Stomach (tissue), 9 donors: ENCODE measurements around the gene DTD2. TPM values are rescaled to one million over a fixed set of nuclear protein-coding genes. Genes with fewer than 3 reads are reported as not detected.
A peak's percentile ranks its signal among the peaks of the same experiment; 100 is the strongest.

Experiments used
- DNase-seq, 2 donors: peaks; one replicate each; pipeline versions ENCODE4 v3.0.0 to v3.0.0-alpha.2; 2013 to 2019
- H3K27ac ChIP-seq, 5 donors: fragments of 200-600 bp in 4 of 5; sonication (generic) in 4 of 5; one replicate each; pipeline ENCODE4 v1.5.1; 2013 to 2019; ENCODE audit warnings: mild to moderate bottlenecking in 1 of 5, moderate library complexity in 1 of 5
- H3K27me3 ChIP-seq, 3 donors: fragments of 200-600 bp; sonication (generic); one replicate each; pipeline ENCODE4 v1.5.1; 2017 to 2019; ENCODE audit warnings: mixed run types in 1 of 3
- H3K36me3 ChIP-seq, 4 donors: fragments of 200-600 bp; sonication (generic); 1 replicate in 3 of 4; 2 replicates in 1 of 4; pipeline ENCODE4 v1.5.1; 2016 to 2019
- H3K4me1 ChIP-seq, 4 donors: fragments of 200-600 bp; sonication (generic); one replicate each; pipeline ENCODE4 v1.5.1; 2016 to 2019
- H3K4me3 ChIP-seq, 4 donors: fragments of 200-600 bp; sonication (generic) in 3 of 4; one replicate each; pipeline ENCODE4 v1.5.1; 2016 to 2019; ENCODE audit warnings: mild to moderate bottlenecking in 1 of 4
- H3K9me3 ChIP-seq, 4 donors: fragments of 200-600 bp; sonication (generic); one replicate each; pipeline ENCODE4 v1.5.1; 2016 to 2019
- CTCF ChIP-seq, 7 experiments: fragments of 450-650 bp in 4 of 7; fragments of 200-600 bp in 3 of 7; sonication (generic) in 3 of 7; IDR thresholded peaks; one replicate each; pipeline ENCODE4 v1.5.1; 2016 to 2019; ENCODE audit warnings: antibody characterized with exemption in 7 of 7, control low read depth in 2 of 7, mild to moderate bottlenecking in 1 of 7
- EP300 ChIP-seq: sonication (generic); formaldehyde crosslinking; IDR thresholded peaks from one replicate; pipeline ENCODE4 v1.6.1; 2017; ENCODE audit warnings: antibody characterized with exemption
- POLR2A ChIP-seq, 4 donors: fragments of 450-650 bp; IDR thresholded peaks; one replicate each; pipeline ENCODE4 v1.6.1; 2016; ENCODE audit warnings: antibody characterized with exemption in 4 of 4, control low read depth in 2 of 4, mild to moderate bottlenecking in 1 of 4, moderate library complexity in 1 of 4
- POLR2AphosphoS5 ChIP-seq, 3 donors: sonication (generic); formaldehyde crosslinking; IDR thresholded peaks; one replicate each; pipeline ENCODE4 v1.6.1; 2016; ENCODE audit warnings: antibody characterized with exemption in 3 of 3
- WGBS, 5 donors: extraction: QIAGEN DNeasy Blood & Tissue Kit in 3 of 5; methylation state at CpG; one replicate each; pipeline versions ENCODE4 v1.1.5 to v1.1.7; 2013 to 2018; 5-methylcytosine and 5-hydroxymethylcytosine counted together
- intact Hi-C: fragments of 100-400 bp; cut with DNase I; formaldehyde crosslinking; loops from one replicate; pipeline ENCODE4 v1.15.1; 2023; ENCODE audit warnings: low total_unique reads
- polyA plus RNA-seq, 3 donors: library from polyadenylated mRNA; stranded (reverse); fragments of 200-250 nt; gene quantifications; one replicate each; pipeline ENCODE4 v1.2.3, GENCODE V29; 2013
- total RNA-seq, 5 donors: library from RNA; depleted of rRNA; stranded (reverse); fragments of >200 nt; gene quantifications; one replicate each; pipeline versions ENCODE4 v1.1.0 to v1.2.3, GENCODE V29; 2014 to 2016
- donor health status: healthy with polysubstance abuse.
- donor health status: Bipolar disorder and iron deficiency.
- donor health status: healthy.

The DTD2 gene
- total and polyA plus RNA-seq, 8 donors: 2.9 to 32.1 (median 11.6) TPM

GRCh38 chr14:31435276-31435675 lies 22.0 kb downstream of the DTD2 start:
- Histone ChIP-seq H3K4me1 (peaks cover 0 to 6% (median 0%) of the 10 kb centered on the region in 4 donors), H3K4me3 (no peak overlapping the region), H3K36me3 (no peaks in the 10 kb centered on the region), H3K27me3 (no peaks in the 10 kb centered on the region), H3K27ac (peak overlapping the region in 1 of 5 donors; percentile 1), H3K9me3 (no peaks in the 10 kb centered on the region)
- TF ChIP-seq POLR2AphosphoS5 (IDR thresholded peaks at IDR 0.05): no peak
- no peak for TF ChIP-seq POLR2A (IDR thresholded peaks at IDR 0.05)
- no peak for TF ChIP-seq CTCF (IDR thresholded peaks at IDR 0.05)
- intact Hi-C loops: no loop called here
- peak in 1 of 2 donors; percentile 17 for DNase-seq

- TF ChIP-seq POLR2AphosphoS5 (IDR thresholded peaks at IDR 0.05) (no peak), POLR2A (IDR thresholded peaks at IDR 0.05) (no peak), EP300 (no peak), CTCF (IDR thresholded peaks at IDR 0.05) (no peak)
- H3K4me3 ChIP-seq: no peak overlapping the region
Observed at GRCh38 chr14:31430634-31431264, 26.6 kb downstream of the DTD2 start.

GRCh38 chr14:31429791-31430190 lies 27.5 kb downstream of the DTD2 start:
- Histone ChIP-seq H3K4me3 (no peak overlapping the region), H3K4me1 (no peaks in the 10 kb centered on the region), H3K9me3 (no peaks in the 10 kb centered on the region), H3K27me3 (no peaks in the 10 kb centered on the region), H3K27ac (no peak overlapping the region), H3K36me3 (no peaks in the 10 kb centered on the region)
- 82 to 93% (median 89%) methylated on average over 1 of the region's 1 CpG for WGBS, 5 donors
- DNase-seq: no peak
- TF ChIP-seq CTCF (IDR thresholded peaks at IDR 0.05): no peak
- no peak for TF ChIP-seq EP300
- no peak for TF ChIP-seq POLR2A (IDR thresholded peaks at IDR 0.05)
- TF ChIP-seq POLR2AphosphoS5 (IDR thresholded peaks at IDR 0.05): no peak
- intact Hi-C loops: no loop called here

More at GRCh38 chr14:31430634-31431264, 26.6 kb downstream of the DTD2 start:
- peaks cover 0 to 6% (median 0%) of the 10 kb centered on the region in 4 donors for H3K4me1 ChIP-seq
- intact Hi-C loops: no loop called here
- H3K27ac ChIP-seq: no peak overlapping the region
- no peaks in the 10 kb centered on the region for H3K36me3 ChIP-seq
- no peaks in the 10 kb centered on the region for H3K27me3 ChIP-seq
- whole genome bisulfite sequencing, 5 donors: 95 to 98% (median 96%) methylated on average over 11 of the region's 11 CpGs
- DNase-seq: no peak
- no peaks in the 10 kb centered on the region for H3K9me3 ChIP-seq

- Histone ChIP-seq H3K36me3 (no peaks in the 10 kb centered on the region), H3K9me3 (no peaks in the 10 kb centered on the region), H3K4me1 (no peaks in the 10 kb centered on the region), H3K4me3 (no peak overlapping the region), H3K27me3 (no peaks in the 10 kb centered on the region), H3K27ac (no peak overlapping the region)
- TF ChIP-seq CTCF (IDR thresholded peaks at IDR 0.05) (no peak), EP300 (no peak), POLR2AphosphoS5 (IDR thresholded peaks at IDR 0.05) (no peak), POLR2A (IDR thresholded peaks at IDR 0.05) (no peak)
- WGBS, 5 donors: 78 to 96% (median 84%) methylated on average over 1 of the region's 1 CpG
- no peak for DNase-seq
- intact Hi-C loops: no loop called here
Observed at GRCh38 chr14:31428011-31428410, 29.3 kb downstream of the DTD2 start.
